ENCODE results near the gene DGKG. TPM values are rescaled to one million over a fixed set of nuclear protein-coding genes. Genes with fewer than 3 reads are reported as not detected.

Gene DGKG
- total and polyA plus RNA-seq, 9 of the 15 experiments (the other 6 are each of a cell fraction or from before 2014, with no cell fraction given) = 0.01 to 0.36 (median 0.15) TPM

GRCh38 chr3:186108106-186108940 lies 253.7 kb downstream of the DGKG start (continued):
- TF ChIP-seq RERE (CRISPR knock-in tag; IDR thresholded peaks at IDR 0.05; ENCODE audit: borderline replicate concordance) (peak; percentile 73; the same call in 1 of the 2 replicates), ZFP30 (CRISPR knock-in tag; IDR thresholded peaks at IDR 0.05; ENCODE audit: borderline replicate concordance) (no peak), CHD2 (IDR thresholded peaks at IDR 0.05; ENCODE audit: low read depth, low read length) (peak; percentile 93), ZFX (CRISPR knock-in tag; IDR thresholded peaks at IDR 0.05) (no peak; the same call in 1 of the 2 replicates), POU5F1 (IDR thresholded peaks at IDR 0.05; ENCODE audit: borderline replicate concordance, low read depth, low read length, partially characterized antibody) (no peak), NR0B1 (IDR thresholded peaks at IDR 0.05; ENCODE audit: partially characterized antibody) (no peak), CTCFL (IDR thresholded peaks at IDR 0.05; ENCODE audit: borderline replicate concordance, insufficient read depth, low read depth, low read length, poor library complexity, severe bottlenecking) (no peak), COPS2 (conservative IDR thresholded peaks at IDR 0.05) (no peak), ARID1B (IDR thresholded peaks at IDR 0.05) (no peak), CTBP1 (IDR thresholded peaks at IDR 0.05; ENCODE audit: borderline replicate concordance) (no peak), PHF20 (IDR thresholded peaks at IDR 0.05; ENCODE audit: partially characterized antibody) (peak; percentile 27), RBBP5 (IDR thresholded peaks at IDR 0.05; ENCODE audit: borderline replicate concordance, insufficient read depth, low read length, poor library complexity, severe bottlenecking) (no peak), MTF1 (CRISPR knock-in tag; IDR thresholded peaks at IDR 0.05; ENCODE audit: borderline replicate concordance) (no peak), RAD51 (IDR thresholded peaks at IDR 0.05; ENCODE audit: borderline replicate concordance, low read depth) (no peak), ZNF584 (CRISPR knock-in tag; IDR thresholded peaks at IDR 0.05; ENCODE audit: low read depth) (peak; percentile 40; the same call in 1 of the 2 replicates), ETV1 (tag; conservative IDR thresholded peaks at IDR 0.05; ENCODE audit: low read depth) (peak; percentile 39; the same call in 1 of the 2 replicates)
